Tibial nerve (tissue), 3 donors: ENCODE measurements around the gene TECPR2.

Source experiments
- POLR2A ChIP-seq, 2 donors: fragments of 450-650 bp; IDR thresholded peaks; one replicate each; pipeline ENCODE4 v1.6.1; 2017; ENCODE audit warnings: antibody characterized with exemption in 2 of 2, mild to moderate bottlenecking in 2 of 2, moderate library complexity in 2 of 2
- TF ChIP-seq, protein P1 (sequence below), 5 experiments: fragments of 200-600 bp in 3 of 5; fragments of 450-650 bp in 2 of 5; sonication (generic) in 3 of 5; IDR thresholded peaks; one replicate each; pipeline ENCODE4 v1.5.1; 2016 to 2019; ENCODE audit warnings: antibody characterized with exemption in 5 of 5, mild to moderate bottlenecking in 3 of 5, moderate library complexity in 2 of 5

DNA sequence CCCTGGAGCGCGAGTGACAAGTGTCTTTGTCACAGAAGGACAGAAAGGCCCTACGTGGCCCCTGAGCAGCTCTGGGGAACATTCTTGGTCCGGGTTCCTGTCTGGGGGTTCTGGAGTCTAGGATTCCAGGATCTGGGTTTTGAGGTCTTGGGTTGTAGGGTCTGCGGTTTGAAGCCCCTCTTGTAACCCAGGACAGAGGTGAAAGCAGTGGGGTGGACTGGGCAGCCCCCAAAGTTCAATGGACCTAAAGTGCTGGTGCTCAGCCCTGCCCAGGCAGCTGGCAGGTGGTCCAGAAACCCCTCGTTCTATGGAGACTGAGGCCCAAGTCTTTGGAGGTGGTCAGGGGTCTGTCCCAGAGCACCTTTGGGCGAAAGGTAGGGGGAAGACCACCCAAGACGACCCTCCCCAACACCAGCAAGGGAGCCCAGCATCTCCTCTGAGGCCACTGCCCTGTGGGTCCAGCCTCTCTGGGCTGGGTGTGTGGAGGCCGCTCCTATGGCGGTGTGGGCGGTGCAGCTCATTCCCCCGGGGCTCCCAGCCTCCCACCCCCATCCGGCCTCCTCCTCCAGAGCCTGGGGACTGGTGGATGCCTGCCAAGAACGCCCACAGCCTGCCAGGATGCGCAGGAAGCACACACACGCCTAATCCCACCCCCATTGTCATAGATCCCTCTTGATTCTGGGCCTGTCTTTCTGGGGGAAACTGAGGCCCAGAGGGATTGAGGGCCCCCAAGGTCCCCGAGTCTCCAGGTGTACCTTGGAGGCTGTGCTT is 177.0 kb downstream of the TECPR2 start:
- TF ChIP-seq, protein P1, sequence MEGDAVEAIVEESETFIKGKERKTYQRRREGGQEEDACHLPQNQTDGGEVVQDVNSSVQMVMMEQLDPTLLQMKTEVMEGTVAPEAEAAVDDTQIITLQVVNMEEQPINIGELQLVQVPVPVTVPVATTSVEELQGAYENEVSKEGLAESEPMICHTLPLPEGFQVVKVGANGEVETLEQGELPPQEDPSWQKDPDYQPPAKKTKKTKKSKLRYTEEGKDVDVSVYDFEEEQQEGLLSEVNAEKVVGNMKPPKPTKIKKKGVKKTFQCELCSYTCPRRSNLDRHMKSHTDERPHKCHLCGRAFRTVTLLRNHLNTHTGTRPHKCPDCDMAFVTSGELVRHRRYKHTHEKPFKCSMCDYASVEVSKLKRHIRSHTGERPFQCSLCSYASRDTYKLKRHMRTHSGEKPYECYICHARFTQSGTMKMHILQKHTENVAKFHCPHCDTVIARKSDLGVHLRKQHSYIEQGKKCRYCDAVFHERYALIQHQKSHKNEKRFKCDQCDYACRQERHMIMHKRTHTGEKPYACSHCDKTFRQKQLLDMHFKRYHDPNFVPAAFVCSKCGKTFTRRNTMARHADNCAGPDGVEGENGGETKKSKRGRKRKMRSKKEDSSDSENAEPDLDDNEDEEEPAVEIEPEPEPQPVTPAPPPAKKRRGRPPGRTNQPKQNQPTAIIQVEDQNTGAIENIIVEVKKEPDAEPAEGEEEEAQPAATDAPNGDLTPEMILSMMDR (IDR thresholded peaks at IDR 0.05): no peak
- no peak for TF ChIP-seq POLR2A (IDR thresholded peaks at IDR 0.05)
